NCI-H460 (cell line): ENCODE results near the gene FAM227B. TPM values are rescaled to one million over a fixed set of nuclear protein-coding genes. Genes with fewer than 3 reads are reported as not detected.
"Not testable (repeated sequence)": the region's sequence is repeated elsewhere in the genome, so short reads cannot be mapped to it uniquely, and the experiment has no call there.

Experiments used
- DNase-seq: peaks from one replicate; pipeline ENCODE4 v3.0.0-alpha.2; 2016; ENCODE audit warnings: low read depth; ENCODE audit errors: extremely low read depth
- total RNA-seq: library from RNA; depleted of rRNA; stranded (reverse); fragments of >200 nt; shearing (Covaris generic); gene quantifications from 2 replicates; pipeline ENCODE4 v1.2.3, GENCODE V29; 2014

Gene FAM227B
- total RNA-seq, 1 experiment from 2014 or later: 6.7 TPM

DNA sequence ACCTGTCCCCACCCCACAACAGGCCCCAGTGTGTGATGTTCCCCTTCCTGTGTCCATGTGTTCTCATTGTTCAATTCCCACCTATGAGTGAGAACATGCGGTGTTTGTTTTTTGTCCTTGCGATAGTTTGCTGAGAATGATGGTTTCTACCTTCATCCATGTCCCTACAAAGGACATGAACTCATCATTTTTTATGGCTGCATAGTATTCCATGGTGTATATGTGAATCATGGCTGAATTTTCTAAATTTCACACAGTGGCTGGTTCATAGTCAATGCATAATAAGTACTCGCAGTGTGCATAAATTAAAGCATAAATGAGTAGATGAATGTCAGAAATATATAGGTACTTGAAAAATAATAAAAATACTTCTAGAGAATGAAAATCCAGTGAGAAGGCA lies 8.4 kb downstream of the FAM227B start:
- not testable (repeated sequence) for DNase-seq

GRCh38 chr15:49610157-49610918 lies 10.3 kb downstream of the FAM227B start:
- DNase-seq: no peak

GRCh38 chr15:49606594-49606993 lies 14.0 kb downstream of the FAM227B start:
- no peak for DNase-seq

GRCh38 chr15:49605588-49605987 lies 15.0 kb downstream of the FAM227B start:
- no peak for DNase-seq

DNA sequence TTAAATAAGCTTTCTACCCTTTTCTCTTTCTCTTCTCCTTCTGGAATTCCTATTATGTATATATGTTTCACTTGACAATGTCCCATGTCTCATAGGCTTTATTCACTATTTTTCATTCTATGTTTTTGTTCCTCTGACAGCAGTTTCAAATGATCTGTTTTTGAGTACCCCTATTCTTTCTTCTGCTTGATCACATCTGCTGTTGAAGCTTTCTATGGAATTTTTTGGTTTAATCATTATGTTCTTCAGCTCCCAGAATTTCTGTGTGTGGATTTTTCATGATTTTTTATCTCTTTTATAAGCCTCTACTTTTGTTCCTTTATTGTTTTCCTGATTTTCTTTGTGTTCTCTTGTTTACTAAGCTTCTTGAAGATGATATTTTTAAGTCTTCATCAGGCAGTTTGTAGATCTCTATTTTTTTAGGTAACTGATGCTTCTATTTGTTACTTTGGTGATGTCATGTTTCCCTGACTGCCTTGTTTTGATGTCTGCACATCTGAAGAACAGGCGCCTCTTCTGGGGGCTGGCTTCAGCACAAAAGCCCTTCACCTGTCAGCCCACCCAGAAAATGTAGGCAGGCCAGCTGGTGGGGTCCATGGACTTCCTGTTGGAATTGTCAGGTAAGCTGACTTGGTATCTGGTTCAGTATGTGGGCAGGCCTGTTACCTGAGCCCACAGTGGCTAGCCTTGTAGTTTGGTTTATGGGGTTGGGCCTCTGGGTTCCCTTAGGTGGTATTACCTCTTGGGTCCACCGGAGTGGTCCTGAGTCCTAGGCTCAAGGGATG lies 15.8 kb downstream of the FAM227B start:
- no peak for DNase-seq

DNA sequence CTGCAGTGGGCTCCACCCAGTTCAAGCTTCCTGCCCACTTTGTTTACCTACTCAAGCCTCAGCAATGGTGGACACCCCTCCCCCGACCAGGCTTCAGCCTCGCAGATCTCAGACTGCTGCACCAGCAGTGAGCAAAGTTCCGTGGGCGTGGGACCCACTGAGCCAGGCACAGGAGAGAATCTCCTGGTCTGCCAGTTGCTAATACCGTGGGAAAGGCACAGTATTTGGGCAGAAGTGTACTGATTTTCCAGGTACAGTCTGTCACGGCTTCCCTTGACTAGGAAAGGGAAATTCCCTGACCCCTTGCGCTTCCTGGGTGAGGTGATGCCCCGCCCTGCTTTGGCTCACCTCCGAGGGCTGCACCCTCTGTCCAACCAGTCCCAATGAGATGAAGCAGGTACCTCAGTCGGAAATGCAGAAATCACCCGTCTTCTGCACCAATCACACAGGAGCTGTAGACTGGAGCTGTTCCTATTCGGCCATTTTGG lies 27.7 kb downstream of the FAM227B start:
- DNase-seq: not testable (repeated sequence)

DNA sequence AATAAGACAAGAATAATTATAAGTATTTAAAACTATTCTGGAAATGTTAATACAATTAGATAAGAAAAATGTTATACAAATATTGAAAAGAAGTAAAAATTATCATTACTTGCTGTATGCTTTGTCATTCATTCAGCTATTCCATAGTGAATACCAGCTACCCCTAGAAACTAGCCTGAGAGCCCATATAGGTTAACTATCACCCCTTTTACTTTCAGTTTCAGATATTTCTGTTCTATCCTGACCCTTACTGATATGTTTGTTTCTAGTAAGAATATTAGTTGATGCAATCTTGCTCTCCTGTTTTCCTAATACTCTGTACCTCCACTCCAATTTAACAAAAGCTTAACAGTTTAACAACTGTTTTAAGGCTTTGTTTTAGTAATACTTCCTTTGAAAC lies 31.6 kb downstream of the FAM227B start:
- DNase-seq: no peak

GRCh38 chr15:49573421-49573820 lies 47.2 kb downstream of the FAM227B start:
- no peak for DNase-seq

DNA sequence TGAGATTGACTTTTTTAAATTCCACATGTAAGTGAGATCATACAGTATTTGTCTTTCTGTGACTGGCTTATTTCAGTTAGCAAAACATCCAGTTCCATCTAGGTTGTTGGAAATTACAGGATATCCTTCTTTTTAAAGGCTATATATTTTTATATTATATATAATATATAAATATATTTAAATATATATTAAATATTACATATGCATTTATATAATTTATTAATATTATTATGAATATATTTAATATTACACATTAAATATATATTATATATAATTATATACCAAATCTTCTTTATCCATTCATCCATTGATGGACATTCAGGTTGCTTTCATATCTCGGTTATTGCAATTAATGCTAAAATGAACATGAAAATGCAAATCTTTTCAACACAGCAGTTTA lies 49.9 kb downstream of the FAM227B start:
- no peak for DNase-seq

DNA sequence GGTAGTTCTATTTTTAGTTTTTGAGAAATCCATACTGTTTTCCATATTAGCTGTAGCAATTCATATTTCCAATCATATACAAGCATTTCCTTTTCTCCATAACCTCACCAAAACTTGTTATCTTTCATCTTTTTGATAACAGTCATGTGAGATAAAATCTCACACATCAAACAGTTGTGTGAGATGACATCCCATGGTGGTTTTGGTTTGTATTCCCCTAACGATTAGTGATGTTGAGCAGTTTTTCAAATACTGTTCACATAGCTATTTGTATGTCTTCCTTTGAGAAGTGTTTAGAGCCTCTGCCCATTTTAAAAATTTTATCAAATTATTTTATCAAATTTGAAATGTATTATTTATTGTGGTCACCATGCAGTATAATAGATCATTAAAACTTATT lies 50.4 kb downstream of the FAM227B start:
- DNase-seq: no peak

GRCh38 chr15:49560045-49560444 lies 60.6 kb downstream of the FAM227B start:
- DNase-seq: no peak

- no peak for DNase-seq
Observed at GRCh38 chr15:49558929-49559328, 61.7 kb downstream of the FAM227B start.

DNA sequence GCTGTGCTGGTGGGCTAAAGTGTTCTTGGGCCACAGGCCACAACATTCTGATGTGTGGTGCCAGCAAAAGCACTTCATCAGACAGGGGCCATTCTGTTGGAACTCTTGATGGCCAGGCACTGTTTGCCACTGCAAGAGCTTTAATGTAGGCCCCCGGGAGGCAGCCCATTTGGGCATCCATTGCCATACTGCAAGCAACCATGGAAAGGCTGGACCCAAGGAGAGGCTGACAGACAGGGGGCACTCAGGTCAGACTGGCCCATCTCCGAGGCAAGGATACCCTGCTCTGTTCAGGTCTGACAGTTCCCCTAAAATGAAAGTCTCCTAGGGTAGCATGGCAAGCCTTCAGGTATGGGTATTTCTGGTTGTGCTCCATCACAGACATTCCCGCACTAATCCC lies 64.2 kb downstream of the FAM227B start:
- no peak for DNase-seq

DNA sequence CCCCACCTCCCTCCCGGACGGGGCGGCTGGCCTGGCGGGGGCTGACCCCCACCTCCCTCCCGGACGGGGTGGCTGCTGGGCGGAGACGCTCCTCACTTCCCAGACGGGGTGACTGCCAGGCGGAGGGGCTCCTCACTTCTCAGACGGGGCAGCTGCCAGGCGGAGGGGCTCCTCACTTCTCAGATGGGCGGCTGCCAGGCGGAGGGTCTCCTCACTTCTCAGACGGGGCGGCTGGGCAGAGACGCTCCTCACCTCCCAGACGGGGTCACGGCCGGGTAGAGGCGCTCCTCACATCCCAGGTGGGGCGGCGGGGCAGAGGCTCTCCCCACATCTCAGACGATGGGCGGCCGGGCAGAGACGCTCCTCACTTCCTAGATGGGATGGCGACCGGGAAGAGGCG lies 70.3 kb downstream of the FAM227B start:
- not testable (repeated sequence) for DNase-seq

DNA sequence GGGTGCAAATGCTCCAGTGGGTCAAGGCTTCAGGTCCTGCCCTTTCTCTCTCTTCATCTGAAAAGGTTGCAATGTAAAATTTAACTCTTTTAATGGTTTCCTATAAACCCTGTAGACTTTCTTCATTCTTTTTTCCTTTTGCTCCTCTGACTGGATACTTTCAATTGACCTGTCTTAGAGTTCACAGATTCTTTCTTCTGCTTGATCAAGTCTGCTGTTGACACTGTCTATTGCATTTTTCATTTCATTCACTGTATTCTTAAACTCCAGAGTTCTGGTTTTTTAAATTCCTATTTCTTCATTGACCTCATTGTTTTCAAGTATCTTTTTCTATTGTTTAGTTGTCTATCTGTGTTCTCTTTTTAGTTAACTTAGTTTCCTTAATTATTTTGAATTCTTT lies 82.1 kb downstream of the FAM227B start:
- no peak for DNase-seq

GRCh38 chr15:49530092-49530491 lies 90.5 kb downstream of the FAM227B start:
- peak; percentile 11 for DNase-seq

GRCh38 chr15:49528289-49528688 lies 92.3 kb downstream of the FAM227B start:
- no peak for DNase-seq

- no peak for DNase-seq
Observed at GRCh38 chr15:49521802-49522201, 98.8 kb downstream of the FAM227B start.

- not testable (repeated sequence) for DNase-seq
Observed at GRCh38 chr15:49512739-49513138, 107.9 kb downstream of the FAM227B start.

- no peak for DNase-seq
Observed at GRCh38 chr15:49507261-49507660, 113.4 kb downstream of the FAM227B start.

DNA sequence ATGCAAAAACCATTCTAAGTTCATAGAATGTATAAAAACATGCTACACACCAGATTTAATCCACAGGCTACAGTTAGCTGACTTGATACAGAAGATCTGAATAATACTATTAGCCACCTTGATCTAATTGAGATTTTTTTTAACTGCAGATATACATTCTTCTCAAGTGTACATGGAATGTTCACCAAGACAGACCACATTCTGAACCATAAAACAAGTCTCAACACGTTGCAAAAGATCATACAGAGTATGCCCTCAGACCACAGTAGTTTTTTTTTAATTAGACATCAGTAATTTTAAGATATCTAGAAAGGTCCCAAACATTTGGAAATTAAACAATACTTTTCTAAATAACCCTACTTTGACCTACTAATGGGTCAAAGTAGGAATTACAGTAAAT lies 114.3 kb downstream of the FAM227B start:
- DNase-seq: no peak

DNA sequence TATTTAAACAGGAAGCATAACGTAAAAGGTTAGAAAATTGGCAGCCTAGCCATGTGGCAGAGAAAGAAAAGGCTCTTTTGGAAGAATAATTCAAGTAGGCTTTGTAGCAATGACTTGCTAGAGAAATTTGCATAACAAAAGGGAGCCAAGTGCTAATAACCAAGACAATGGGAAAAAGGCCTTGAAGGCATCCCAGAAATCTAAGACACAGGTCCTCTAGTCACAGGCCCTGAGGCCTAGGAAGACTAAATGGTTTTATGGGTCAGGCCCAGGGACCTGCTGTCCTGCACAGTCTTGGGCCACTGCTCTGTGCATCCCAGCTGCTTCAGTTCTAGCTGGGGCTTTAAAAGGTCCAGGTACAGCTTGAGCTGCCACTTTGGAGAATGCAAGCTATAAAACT lies 119.0 kb downstream of the FAM227B start:
- DNase-seq: no peak
